Measurements from ENCODE around the gene NCKAP5.
A peak's percentile ranks its signal among the peaks of the same experiment; 100 is the strongest.

The NCKAP5 gene

DNA sequence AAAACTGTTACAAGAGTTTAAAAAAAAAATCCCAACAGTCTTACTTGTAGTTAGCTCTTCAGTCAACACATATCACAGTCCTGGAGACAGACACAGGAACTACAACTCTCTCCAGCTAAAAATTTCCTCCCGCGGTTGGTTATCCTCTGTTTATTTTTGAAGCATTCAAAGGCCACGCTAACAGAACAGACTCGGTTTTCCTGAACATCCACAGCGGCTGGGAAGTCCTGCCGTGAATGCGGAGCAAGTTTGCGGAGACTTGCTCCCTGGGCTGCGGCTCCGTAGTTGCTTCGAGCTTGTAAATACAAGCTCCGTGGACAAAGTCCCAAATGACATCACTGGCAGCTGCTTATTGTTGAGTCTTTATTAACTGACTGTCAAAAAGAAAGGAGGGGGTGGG, at the start of gene NCKAP5:
Gene NCKAP5, minus strand, starts transcription at position 292 of the 400 bp plus-strand sequence. CDS start 50,937 bp downstream, outside the sequence.
- DNase-seq (ENCODE audit: low spot score): no peak

DNA sequence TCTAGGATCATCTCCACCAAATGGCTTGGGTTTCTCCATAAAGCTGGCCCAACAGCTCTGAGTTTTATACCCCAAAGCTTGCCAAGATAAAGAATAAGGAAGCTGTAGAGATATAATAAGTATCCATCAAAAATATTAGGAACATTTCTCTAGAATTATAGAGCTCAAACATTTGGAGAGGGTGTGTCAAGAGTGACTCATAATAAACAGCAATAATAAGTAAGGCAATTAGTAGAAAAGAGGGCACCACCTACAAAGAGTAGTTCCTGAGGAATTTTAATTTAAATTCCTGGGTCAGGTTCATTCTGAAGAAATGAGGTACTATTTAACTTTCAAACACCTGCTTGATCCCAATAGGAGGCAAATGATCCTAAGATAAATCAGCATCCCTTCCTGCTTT, 41.4 kb upstream of the NCKAP5 start:
- no peak for DNase-seq (ENCODE audit: low spot score)

DNA sequence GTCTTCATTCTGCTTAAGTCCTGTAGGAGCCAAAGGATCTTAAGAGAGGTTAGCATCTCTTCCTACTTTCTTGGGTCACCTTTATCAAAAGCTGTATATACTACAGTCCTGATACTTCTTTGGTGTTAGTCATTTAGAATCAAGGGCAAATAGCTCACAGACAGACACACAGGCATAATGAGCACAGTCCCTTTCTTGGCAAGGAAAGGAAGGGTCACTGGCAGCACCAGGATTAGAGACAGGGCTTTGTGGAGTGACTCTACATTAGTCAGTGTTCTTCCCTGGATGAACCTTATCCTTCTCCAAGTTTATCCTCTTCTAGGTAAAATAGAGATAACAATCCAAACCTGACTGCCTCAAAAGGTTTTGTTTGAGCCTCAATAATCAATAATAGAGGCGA, 40.0 kb upstream of the NCKAP5 start:
- DNase-seq (ENCODE audit: low spot score): no peak

DNA sequence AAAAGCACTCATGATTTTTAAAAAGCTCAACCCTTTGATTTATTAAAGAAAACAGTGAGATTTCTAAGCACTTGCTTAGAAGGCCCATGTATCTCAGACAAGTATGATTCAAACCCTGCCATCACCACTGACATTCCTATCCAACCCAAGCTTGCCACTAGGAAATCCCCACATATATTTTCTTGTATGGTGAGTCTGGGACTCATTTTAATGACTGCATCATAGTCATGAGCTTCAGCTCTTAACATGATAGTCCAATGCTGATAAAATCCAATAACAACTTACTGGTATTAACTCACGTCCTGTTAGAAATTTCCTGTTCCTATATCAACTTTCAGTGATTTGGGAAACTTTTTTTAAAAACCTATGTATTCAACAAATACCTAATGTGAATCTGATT, 39.4 kb upstream of the NCKAP5 start:
- DNase-seq (ENCODE audit: low spot score): no peak

DNA sequence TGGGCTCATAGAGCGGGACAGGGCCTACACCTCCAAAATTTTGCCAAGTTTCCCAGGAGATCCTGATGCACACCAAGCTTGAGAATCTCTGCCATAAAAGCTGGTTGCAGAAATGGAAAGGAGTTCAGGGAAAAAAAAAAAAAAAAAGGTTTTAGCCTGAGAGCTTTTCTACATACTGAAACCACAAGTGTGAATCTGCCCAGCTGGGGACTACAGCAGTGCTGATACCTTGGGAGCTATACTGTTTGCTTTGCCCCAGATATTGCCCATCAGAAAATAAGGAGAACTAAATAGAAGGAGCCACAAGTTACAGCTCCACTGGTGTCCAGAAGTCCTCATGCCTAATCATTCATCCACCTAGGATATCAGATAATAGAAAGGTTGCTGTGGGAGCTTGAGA, 38.4 kb upstream of the NCKAP5 start:
- no peak for DNase-seq (ENCODE audit: low spot score)

DNA sequence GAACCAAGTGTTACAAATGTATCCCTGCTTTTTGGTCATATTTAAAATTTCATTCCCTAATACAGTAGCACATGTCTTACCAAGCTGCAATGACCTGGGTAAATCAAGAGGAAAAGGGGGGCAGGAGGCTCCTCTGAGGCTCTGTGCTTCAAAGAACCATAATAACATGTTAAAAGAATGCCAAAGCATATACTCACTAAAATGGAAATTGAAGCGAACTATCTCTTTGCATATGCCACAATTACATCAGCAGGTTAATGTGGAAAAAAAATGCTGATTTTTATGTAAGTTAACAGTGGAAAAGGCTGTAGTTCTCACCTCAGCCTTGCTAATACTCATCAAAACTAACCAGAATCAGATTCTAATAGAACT, 37.5 kb upstream of the NCKAP5 start:
- no peak for DNase-seq (ENCODE audit: low spot score)

DNA sequence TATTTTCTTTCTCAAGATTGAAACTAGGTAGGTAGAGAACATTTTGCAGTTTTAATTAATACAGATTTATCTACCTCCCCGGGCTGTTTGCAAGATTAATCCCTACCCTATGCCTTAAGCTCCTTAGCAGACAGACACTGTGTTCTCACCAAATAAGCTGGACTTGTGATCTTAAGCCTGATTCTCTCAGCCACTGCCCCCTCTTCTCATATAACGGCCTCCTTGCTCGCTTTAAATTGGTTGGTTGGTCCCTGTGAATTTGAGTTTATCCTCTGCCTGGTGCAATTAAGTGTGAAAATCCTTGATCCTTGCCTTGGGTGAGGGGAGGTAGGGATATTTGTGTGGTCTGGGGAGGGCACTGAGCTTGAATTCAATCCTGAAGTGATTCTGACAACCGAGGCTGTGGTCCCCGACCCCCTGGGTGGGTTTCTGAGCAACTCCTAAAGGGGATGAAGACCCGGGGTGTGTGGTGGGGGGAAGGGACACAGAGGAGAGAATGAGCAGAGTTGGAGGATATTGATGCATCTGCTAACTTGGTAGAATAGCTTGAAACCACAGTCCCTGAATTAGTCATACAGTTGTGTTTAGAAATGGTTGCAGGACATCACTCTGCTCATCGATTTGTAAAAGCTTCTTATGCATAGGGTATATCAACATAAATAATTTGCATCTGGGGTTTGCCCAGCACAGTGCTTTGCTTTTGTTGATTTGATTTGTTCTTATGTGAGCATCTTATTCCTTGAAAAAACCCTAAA, 36.9 kb upstream of the NCKAP5 start:
- no peak for DNase-seq (ENCODE audit: low spot score)

DNA sequence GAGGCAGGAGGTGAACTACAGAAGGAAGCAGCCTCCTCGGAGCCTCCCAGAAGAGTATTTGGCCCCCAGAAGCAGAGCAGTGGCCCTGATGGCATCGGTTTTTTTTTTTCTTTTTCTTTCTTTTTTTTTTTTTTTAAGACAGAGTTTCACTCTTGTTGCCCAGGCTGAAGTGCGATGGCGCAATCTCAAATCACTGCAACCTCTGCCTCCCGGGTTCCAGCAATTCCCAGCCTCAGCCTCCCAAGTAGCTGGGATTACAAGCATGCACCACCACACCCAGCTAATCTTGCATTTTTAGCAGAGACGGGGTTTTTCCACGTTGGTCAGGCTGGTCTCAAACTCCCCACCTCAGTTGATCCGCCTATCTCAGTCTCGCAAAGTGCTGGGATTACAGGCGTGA, 34.8 kb upstream of the NCKAP5 start:
- no peak for DNase-seq (ENCODE audit: low spot score)

DNA sequence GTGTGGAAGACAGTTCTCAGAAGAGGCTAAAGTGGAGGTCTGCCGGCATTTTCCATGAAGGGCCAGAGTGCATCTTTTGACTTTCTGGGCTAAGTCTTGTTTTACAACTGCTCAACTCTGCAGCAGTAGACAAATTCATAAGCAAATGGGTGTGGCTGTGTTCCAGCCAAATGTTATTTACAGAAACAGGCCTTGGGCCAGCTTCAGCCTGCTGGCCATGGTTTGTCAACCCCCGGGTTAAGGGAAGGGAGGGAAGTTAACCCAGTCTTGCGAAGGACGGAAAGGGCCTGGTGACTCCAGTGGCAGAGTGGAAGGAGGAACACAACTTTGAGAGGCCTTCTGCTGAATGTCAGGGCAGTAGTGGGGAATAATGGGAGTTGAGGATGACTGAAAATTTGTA, 34.3 kb upstream of the NCKAP5 start:
- no peak for DNase-seq (ENCODE audit: low spot score)

DNA sequence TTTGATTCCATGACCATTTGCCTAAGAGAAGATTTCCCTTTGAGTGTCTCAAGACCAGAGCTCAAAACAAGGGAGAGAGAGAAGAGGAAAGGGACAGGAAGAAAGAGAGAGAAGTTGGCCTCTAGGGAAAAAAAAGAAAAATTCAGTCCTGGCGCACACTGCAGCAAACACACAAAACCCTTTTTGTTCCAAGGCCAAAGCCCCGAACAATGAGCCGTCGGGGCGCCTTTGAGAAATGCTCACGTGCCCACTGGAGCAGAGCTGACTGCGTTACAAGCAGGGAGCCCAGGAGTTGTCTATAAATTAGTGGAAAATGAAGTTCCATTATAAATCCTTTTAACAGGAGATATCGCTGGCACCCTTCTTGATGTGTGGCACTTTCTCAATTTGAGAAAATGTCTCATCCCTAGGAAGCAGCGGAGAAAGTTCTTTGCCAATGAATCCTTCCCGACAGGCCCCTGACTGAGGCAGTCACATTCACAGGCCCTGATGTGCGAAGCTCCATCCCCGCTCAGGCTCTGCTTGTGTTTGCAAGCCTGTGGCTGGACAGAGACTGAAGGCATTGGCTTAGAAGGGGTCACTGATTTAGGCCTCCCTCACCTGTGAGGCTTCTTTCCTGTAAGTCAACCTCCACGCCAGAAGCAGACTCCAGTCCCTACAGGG, 32.1 kb upstream of the NCKAP5 start:
- DNase-seq (ENCODE audit: low spot score): no peak

DNA sequence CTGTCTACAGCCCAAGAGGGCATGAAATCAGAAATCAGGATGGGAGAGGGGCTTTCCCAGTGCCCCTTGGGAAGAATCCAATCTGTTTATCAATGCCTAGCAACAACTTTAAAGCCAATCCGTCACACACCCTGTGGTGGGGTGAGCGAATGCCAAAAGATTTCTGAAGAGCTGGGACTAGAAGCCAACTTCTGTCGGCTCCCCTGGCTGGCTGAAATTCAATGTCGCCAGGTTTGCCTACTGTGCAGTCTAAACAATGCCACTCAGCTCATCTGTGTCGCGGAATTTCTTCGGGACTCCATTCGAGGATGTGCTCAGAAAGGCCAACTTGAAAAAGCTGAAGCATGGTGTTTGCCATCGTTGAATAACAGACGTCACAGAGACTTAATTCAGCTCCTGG, 31.5 kb upstream of the NCKAP5 start:
- DNase-seq (ENCODE audit: low spot score): no peak

DNA sequence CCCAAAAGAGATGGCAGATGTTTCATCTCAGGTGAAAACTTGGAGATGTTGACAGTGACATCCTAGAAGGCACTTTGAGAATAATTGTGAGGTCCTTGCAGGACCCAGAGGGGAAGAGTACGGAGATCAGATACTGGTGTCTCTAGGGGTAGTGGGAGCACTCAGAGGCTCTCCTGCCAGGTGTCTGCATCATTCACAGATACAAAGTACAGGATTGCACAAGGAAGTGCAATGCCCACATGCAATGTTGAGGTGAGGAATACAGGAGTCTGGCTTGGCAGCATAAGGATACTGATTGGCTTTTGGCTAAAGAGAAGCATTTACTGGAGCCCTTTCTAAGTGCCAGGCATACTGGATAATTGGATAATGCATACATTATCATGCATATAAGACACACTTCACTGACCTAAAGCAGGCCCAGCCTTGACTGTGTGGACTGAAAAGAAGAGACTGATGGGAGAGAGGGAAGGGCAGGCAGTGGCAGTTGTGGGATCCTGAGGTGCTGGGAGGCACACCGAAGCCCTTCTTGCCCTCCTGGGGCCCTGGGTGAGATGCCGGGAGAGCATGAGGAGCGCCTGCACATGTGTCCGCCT, 31.0 kb upstream of the NCKAP5 start:
- no peak for DNase-seq (ENCODE audit: low spot score)

DNA sequence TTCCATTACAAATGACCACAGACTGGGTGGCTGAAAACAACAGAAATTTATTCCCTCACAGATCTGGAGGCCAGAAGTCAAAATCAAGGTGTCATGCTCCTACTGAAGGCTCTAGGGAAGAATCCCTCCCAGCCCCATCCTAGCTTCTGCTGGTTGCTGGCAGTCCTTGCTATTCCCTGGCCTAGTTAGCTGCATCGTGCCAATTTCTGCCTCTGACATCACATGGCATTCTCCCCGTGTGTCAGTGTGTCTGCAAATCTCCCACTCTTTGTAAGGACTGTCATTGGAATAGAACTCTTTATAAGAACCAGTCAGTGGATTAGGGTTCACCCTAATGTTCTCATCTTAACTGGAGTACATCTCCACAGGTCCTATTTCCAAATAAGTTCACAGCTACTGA, 30.5 kb upstream of the NCKAP5 start:
- no peak for DNase-seq (ENCODE audit: low spot score)

DNA sequence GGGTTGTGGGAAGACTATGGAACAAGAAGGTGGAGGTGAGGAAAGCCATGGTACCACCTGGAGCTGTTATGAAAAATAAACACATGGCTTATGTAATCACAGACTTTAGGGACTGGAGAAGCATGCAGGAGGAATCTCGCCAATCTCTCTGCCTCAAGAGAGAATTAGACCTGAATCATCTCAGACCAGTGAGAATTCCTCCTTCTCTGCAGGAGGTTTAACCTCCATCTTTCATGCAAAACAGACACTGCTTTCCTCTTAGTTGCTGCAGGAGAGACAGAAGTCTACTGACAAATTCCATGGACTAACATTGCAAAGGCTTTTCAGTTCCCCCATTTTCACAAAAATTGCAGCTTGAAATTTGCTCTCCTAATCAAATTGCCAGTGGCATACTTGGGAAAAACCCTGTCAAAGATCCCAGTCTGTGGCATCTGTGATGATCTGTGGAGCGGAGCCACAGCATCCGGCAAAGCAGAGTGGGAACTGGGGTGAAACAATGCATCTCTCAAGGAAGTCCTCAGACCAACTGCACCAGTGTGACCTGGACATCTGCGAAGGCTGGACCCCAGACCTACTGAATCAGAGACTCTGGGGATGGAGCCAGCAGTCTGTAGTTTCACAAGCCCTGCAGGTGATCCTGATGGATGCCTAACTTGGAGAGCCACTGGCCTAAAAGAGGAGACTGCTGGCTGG, 28.6 kb upstream of the NCKAP5 start:
- no peak for DNase-seq (ENCODE audit: low spot score)

DNA sequence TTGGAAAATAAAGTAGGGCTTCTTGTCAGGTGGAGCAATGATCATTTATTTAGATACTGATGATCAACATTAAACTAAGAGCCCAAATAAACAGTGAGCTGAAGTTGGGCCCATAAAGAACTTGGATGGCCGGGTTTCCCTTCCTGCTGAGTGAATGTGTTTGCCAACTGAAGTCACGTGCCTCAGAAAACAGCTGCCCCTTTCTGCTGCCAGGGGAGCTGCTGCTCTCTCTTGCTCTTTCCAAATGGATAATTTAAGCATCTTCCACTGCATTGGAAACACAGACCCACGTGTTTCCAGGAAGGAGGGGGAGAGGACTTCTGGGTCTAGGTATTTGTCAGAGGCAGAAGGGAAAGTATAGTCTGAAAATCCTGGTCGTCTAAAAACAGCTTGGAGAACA, 22.9 kb upstream of the NCKAP5 start:
- DNase-seq (ENCODE audit: low spot score): peak; percentile 62

DNA sequence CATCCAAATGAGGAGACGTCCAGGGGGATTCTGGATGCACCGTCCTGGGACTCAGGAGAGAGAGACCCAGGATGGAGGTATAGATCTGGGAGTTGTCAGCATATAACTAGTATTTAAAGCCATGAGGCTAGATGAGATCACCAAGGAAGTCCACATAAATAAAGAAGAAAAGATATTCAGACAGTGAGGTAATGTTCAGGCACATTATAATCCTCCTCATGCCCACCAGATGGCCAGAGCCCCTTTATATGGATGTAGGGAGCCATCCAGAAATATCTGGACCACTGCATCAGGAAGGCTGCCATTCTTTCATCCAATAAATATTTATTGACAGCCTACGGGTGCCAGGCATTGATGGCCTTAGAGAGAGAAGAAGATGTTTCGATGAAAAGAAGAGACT, 21.2 kb upstream of the NCKAP5 start:
- DNase-seq (ENCODE audit: low spot score): no peak

DNA sequence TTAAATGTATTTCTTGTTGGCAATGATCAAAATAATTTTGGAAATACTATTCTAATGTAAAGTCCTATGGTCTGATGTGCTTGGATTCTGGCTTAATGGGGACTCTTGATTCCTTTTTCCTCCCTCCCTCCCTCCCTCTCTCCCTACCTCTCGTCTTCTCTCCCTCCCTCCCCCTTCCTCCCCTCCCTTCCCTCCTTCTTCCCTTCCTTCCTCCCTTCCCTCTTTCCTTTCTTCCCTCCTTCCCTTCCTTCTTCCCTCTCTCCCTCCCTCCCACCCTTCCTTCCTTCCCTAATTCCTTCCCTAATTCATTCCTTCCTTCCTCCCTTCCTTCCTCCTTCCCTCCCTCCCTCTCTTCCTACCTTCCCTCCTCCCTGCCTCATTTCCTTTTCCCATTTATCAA, 19.9 kb upstream of the NCKAP5 start:
- DNase-seq (ENCODE audit: low spot score): no peak

DNA sequence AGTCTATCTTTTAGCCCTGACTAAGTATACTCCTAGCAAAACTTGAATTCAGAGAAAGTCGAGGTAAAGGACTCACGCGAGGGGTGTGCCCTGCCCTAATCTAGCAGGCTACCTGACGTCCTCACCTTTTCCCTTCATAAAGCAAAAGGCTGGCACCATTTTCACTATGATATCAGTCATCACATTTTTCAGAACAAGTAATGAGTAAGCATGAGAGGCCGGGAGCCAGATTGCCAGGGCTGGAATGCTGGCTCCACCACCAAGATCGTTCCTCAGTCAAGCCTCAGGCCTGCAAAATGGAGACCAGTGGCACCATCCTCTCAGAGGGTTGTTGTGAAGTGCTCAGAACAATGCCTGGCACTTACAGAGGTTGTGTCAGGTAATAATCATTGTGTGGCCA, 18.7 kb upstream of the NCKAP5 start:
- DNase-seq (ENCODE audit: low spot score): no peak

DNA sequence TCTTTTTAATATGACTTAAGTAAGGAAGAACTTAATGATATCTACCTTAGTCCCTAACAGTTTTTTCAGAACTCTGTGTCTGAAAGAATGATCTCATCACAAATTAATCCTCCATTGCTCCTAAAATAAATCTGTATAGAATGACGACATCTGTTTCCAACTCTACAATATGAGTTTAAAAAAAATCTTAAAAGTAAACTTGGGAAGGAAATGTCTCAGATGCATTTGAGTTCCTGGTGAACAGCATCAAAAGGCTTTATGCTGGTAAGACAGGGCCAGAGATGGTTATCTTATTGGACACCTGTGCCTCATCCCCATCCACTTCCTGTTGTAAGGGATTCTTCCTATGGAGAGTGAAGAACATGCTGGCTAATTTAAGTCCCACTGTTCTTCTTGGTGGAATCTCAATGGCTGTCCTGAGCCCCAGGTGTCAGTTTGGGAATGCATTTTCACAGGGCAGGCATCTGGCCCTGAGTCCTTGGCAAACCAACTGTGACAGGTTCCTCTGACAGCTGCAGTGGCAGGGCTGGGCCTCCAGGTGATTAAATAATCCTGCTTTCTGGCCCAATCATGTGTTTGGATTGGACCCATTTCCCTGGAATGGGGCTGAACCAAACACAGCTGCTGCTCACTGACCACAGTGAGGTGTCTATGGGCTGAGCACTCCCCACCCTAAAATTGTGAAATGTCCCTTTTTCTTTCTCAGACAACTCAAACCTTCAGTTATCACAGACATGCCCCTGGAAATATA, 12.9 kb upstream of the NCKAP5 start:
- no peak for DNase-seq (ENCODE audit: low spot score)

DNA sequence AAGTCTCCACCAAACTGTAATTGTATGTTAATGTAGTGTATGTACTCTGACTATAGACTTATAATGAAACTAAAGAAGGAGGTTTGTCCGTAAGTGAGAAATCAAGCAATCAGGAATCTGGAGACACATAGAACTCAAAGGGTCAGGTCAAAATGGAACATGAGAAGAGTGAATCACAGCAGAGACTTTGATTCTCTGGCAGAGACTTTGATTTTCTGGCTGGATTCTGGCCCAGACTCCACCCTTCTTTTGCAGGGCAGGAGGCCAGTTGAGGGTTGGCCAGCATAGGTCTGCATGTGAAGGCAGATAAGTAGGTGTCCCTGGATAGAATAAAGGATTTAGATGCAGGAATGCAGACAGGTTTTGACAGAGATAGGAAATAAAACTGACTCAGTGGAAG, 11.0 kb upstream of the NCKAP5 start:
- DNase-seq (ENCODE audit: low spot score): no peak

DNA sequence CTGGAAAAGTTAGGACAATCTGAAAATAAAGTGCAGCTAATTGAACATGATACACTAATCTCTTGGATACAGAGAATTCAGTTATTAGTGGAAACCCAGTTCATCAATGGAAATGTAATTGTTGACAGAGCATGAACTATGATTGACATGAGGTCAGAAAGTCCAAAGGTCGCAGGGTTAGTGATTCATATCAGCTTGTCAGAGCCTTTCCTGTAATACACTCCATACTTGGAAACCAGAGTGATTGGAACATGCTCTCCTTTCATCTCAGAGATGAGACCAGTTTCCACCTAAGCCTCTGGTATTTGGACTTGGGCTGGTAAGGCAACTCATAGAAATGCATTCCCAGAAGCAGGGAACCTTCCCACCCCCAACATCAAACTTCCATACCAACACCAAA, 8.5 kb upstream of the NCKAP5 start:
- no peak for DNase-seq (ENCODE audit: low spot score)

DNA sequence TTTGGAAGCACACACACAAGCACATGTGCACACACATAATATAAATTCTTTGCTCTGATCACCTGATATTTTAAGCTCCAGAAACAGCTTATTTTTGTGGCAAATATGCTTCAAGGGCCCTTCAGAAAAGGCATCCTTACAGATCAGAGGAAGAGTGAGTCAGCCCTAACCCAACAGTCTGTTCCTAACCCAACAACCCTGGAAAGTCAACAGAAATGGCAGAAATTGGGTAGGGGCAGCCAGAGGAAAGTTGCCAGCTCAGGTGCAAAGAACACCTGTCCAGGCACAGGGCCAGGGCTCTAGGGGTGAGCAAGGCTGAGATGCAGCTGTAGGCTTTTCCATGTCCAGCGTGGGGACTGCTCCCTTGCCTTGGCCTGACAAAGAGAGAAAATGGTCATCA, 6.4 kb upstream of the NCKAP5 start:
- no peak for DNase-seq (ENCODE audit: low spot score)
